IgD-negative memory B cell (primary cell): Measurements from ENCODE around the gene PRR4. TPM values are rescaled to one million over a fixed set of nuclear protein-coding genes. Genes with fewer than 3 reads are reported as not detected.

Source experiments
- H3K27ac Mint-ChIP-seq, 3 donors: one replicate each; pipeline ENCODE4 v1.8.0; 2020 to 2022; ENCODE audit warnings: mild to moderate bottlenecking in 3 of 3, mixed read lengths in 3 of 3, moderate library complexity in 1 of 3
- H3K27me3 Mint-ChIP-seq: one replicate; pipeline ENCODE4 v1.8.0; 2021; ENCODE audit warnings: mixed read lengths
- H3K36me3 Mint-ChIP-seq: one replicate; pipeline ENCODE4 v1.8.0; 2020; ENCODE audit warnings: mild to moderate bottlenecking, mixed read lengths
- H3K4me1 Mint-ChIP-seq, 3 donors: one replicate each; pipeline ENCODE4 v1.8.0; 2020 to 2022; ENCODE audit warnings: mixed read lengths in 3 of 3, mild to moderate bottlenecking in 1 of 3
- H3K4me3 Mint-ChIP-seq, 4 donors: one replicate each; pipeline ENCODE4 v1.8.0; 2020 to 2022; ENCODE audit warnings: mild to moderate bottlenecking in 4 of 4, mixed read lengths in 4 of 4, moderate library complexity in 3 of 4
- H3K9me3 Mint-ChIP-seq, 3 donors: one replicate each; pipeline ENCODE4 v1.8.0; 2020 to 2021; ENCODE audit warnings: mixed read lengths in 3 of 3, mild to moderate bottlenecking in 1 of 3
- polyA plus RNA-seq: library from polyadenylated mRNA; unstranded; fragments of 300-500 nt; fragmentation: Illumina TruSeq; gene quantifications from one replicate; pipeline ENCODE4 v1.2.3, GENCODE V29; 2021

Gene PRR4
- 3.5 TPM for polyA plus RNA-seq

GRCh38 chr12:10849425-10849878 lies at the start of gene PRR4:
PRR4 (minus strand) TSS chr12:10849475; CDS start chr12:10849437, 38 bp downstream.
- H3K4me3 Mint-ChIP-seq: no peak within 1 kb of the TSS
- H3K27ac Mint-ChIP-seq: no peak within 1 kb of the TSS
- H3K36me3 Mint-ChIP-seq: peaks cover 33% of the 10 kb centered on the region

GRCh38 chr12:10896854-10897253 lies 47.6 kb upstream of the PRR4 start:
- H3K4me3 Mint-ChIP-seq: no peak overlapping the region
- H3K27me3 Mint-ChIP-seq: no peaks in the 10 kb centered on the region
- H3K4me1 Mint-ChIP-seq: no peaks in the 10 kb centered on the region
- peaks cover 0 to 4% (median 0%) of the 10 kb centered on the region in 3 donors for H3K9me3 Mint-ChIP-seq
- H3K36me3 Mint-ChIP-seq: peaks cover 16% of the 10 kb centered on the region
- H3K27ac Mint-ChIP-seq: no peak overlapping the region

More at GRCh38 chr12:10849425-10849878, at the start of gene PRR4:
- Mint-ChIP-seq H3K9me3 (no peaks in the 10 kb centered on the region), H3K4me1 (peaks cover 0 to 3% (median 2%) of the 10 kb centered on the region in 3 donors), H3K27me3 (no peaks in the 10 kb centered on the region)

GRCh38 chr12:10891937-10892336 lies 42.7 kb upstream of the PRR4 start:
- no peaks in the 10 kb centered on the region for H3K27me3 Mint-ChIP-seq
- no peaks in the 10 kb centered on the region for H3K4me1 Mint-ChIP-seq
- no peak overlapping the region for H3K4me3 Mint-ChIP-seq
- no peak overlapping the region for H3K27ac Mint-ChIP-seq
- peaks cover 10% of the 10 kb centered on the region for H3K36me3 Mint-ChIP-seq
- H3K9me3 Mint-ChIP-seq: no peaks in the 10 kb centered on the region

- Mint-ChIP-seq H3K36me3 (peaks cover 10% of the 10 kb centered on the region), H3K9me3 (no peaks in the 10 kb centered on the region), H3K4me3 (no peak overlapping the region), H3K4me1 (peaks cover 0 to 2% (median 0%) of the 10 kb centered on the region in 3 donors), H3K27me3 (no peaks in the 10 kb centered on the region), H3K27ac (no peak overlapping the region)
These were observed 40.0 kb upstream of the PRR4 start for GRCh38 chr12:10889226-10889625.

GRCh38 chr12:10884086-10884725 lies 34.9 kb upstream of the PRR4 start, which contains the start of gene PRH1:
PRH1 (minus strand) TSS chr12:10884255; CDS start chr12:10884217, 38 bp downstream.
- H3K27me3 Mint-ChIP-seq: no peaks in the 10 kb centered on the region

GRCh38 chr12:10873378-10873777 lies 24.1 kb upstream of the PRR4 start:
- Mint-ChIP-seq H3K27ac (no peak overlapping the region), H3K4me1 (peaks cover 0 to 2% (median 0%) of the 10 kb centered on the region in 3 donors), H3K36me3 (peaks cover 18% of the 10 kb centered on the region), H3K4me3 (no peak overlapping the region), H3K27me3 (no peaks in the 10 kb centered on the region), H3K9me3 (peaks cover 3 to 23% (median 4%) of the 10 kb centered on the region in 3 donors)

More at GRCh38 chr12:10884086-10884725, 34.9 kb upstream of the PRR4 start, which contains the start of gene PRH1:
- H3K36me3 Mint-ChIP-seq: peaks cover 16% of the 10 kb centered on the region
- no peaks in the 10 kb centered on the region for H3K9me3 Mint-ChIP-seq
- H3K4me1 Mint-ChIP-seq: peaks cover 0 to 2% (median 0%) of the 10 kb centered on the region in 3 donors
- no peak within 1 kb of the TSS for H3K4me3 Mint-ChIP-seq
- peak within 1 kb of the TSS in 1 of 3 donors; percentile 17 for H3K27ac Mint-ChIP-seq

- Mint-ChIP-seq H3K36me3 (peaks cover 18% of the 10 kb centered on the region), H3K27ac (no peak overlapping the region), H3K27me3 (no peaks in the 10 kb centered on the region), H3K9me3 (peaks cover 0 to 9% (median 2%) of the 10 kb centered on the region in 3 donors), H3K4me1 (no peaks in the 10 kb centered on the region), H3K4me3 (no peak overlapping the region)
These were observed 18.1 kb upstream of the PRR4 start for GRCh38 chr12:10867381-10867780.

- Mint-ChIP-seq H3K4me1 (no peaks in the 10 kb centered on the region), H3K9me3 (peaks cover 4 to 16% (median 12%) of the 10 kb centered on the region in 3 donors), H3K4me3 (no peak overlapping the region), H3K36me3 (peaks cover 41% of the 10 kb centered on the region), H3K27ac (peak overlapping the region in 1 of 3 donors; percentile 42), H3K27me3 (no peaks in the 10 kb centered on the region)
These were observed 14.4 kb upstream of the PRR4 start for GRCh38 chr12:10863512-10864218.

GRCh38 chr12:10861366-10861765 lies 12.1 kb upstream of the PRR4 start:
- no peaks in the 10 kb centered on the region for H3K4me1 Mint-ChIP-seq
- H3K36me3 Mint-ChIP-seq: peaks cover 56% of the 10 kb centered on the region
- no peaks in the 10 kb centered on the region for H3K27me3 Mint-ChIP-seq
- H3K27ac Mint-ChIP-seq: no peak overlapping the region
- no peak overlapping the region for H3K4me3 Mint-ChIP-seq
- H3K9me3 Mint-ChIP-seq: peaks cover 4 to 32% (median 19%) of the 10 kb centered on the region in 3 donors

- H3K27me3 Mint-ChIP-seq: no peaks in the 10 kb centered on the region
- H3K4me1 Mint-ChIP-seq: peaks cover 0 to 3% (median 2%) of the 10 kb centered on the region in 3 donors
- H3K4me3 Mint-ChIP-seq: peak overlapping the region in 1 of 4 donors; percentile 23
- peaks cover 1 to 27% (median 11%) of the 10 kb centered on the region in 3 donors for H3K9me3 Mint-ChIP-seq
- peaks cover 50% of the 10 kb centered on the region for H3K36me3 Mint-ChIP-seq
- H3K27ac Mint-ChIP-seq: no peak overlapping the region
These were observed 6.5 kb upstream of the PRR4 start for GRCh38 chr12:10855807-10856206.

- H3K27me3 Mint-ChIP-seq: no peaks in the 10 kb centered on the region
- H3K36me3 Mint-ChIP-seq: peaks cover 34% of the 10 kb centered on the region
- H3K9me3 Mint-ChIP-seq: peaks cover 0 to 22% (median 6%) of the 10 kb centered on the region in 3 donors
- H3K4me1 Mint-ChIP-seq: peaks cover 0 to 3% (median 2%) of the 10 kb centered on the region in 3 donors
- no peak overlapping the region for H3K27ac Mint-ChIP-seq
- no peak overlapping the region for H3K4me3 Mint-ChIP-seq
These were observed 4.5 kb upstream of the PRR4 start for GRCh38 chr12:10853776-10854175.

- H3K27me3 Mint-ChIP-seq: no peaks in the 10 kb centered on the region
- H3K4me1 Mint-ChIP-seq: peaks cover 0 to 3% (median 2%) of the 10 kb centered on the region in 3 donors
- H3K9me3 Mint-ChIP-seq: peaks cover 0 to 5% (median 0%) of the 10 kb centered on the region in 3 donors
- H3K36me3 Mint-ChIP-seq: peaks cover 30% of the 10 kb centered on the region
- H3K4me3 Mint-ChIP-seq: no peak overlapping the region
- no peak overlapping the region for H3K27ac Mint-ChIP-seq
These were observed 2.1 kb upstream of the PRR4 start for GRCh38 chr12:10851243-10851858.

GRCh38 chr12:10847744-10848143 lies 1.5 kb downstream of the PRR4 start:
- peaks cover 0 to 1% (median 0%) of the 10 kb centered on the region in 3 donors for H3K4me1 Mint-ChIP-seq
- no peak overlapping the region for H3K4me3 Mint-ChIP-seq
- no peak overlapping the region for H3K27ac Mint-ChIP-seq
- no peaks in the 10 kb centered on the region for H3K27me3 Mint-ChIP-seq
- no peaks in the 10 kb centered on the region for H3K9me3 Mint-ChIP-seq
- H3K36me3 Mint-ChIP-seq: peaks cover 33% of the 10 kb centered on the region

GRCh38 chr12:10842862-10843261 lies 6.4 kb downstream of the PRR4 start:
- no peak overlapping the region for H3K27ac Mint-ChIP-seq
- peaks cover 23% of the 10 kb centered on the region for H3K36me3 Mint-ChIP-seq
- peaks cover 0 to under 1% (median 0%) of the 10 kb centered on the region in 3 donors for H3K9me3 Mint-ChIP-seq
- no peaks in the 10 kb centered on the region for H3K27me3 Mint-ChIP-seq
- H3K4me1 Mint-ChIP-seq: no peaks in the 10 kb centered on the region
- H3K4me3 Mint-ChIP-seq: no peak overlapping the region

- no peak overlapping the region for H3K4me3 Mint-ChIP-seq
- H3K36me3 Mint-ChIP-seq: peaks cover 6% of the 10 kb centered on the region
- H3K4me1 Mint-ChIP-seq: no peaks in the 10 kb centered on the region
- no peak overlapping the region for H3K27ac Mint-ChIP-seq
- H3K27me3 Mint-ChIP-seq: no peaks in the 10 kb centered on the region
- H3K9me3 Mint-ChIP-seq: peaks cover 0 to 4% (median 0%) of the 10 kb centered on the region in 3 donors
These were observed 10.8 kb downstream of the PRR4 start for GRCh38 chr12:10838461-10838860.
